Measurements from ENCODE around the gene MTUS2. TPM values are rescaled to one million over a fixed set of nuclear protein-coding genes. Genes with fewer than 3 reads are reported as not detected.

MTUS2 gene
- total and polyA plus RNA-seq, 2 donors (not counting 3 experiments of a cell fraction or from before 2014, with no cell fraction given): not detected

- H4K20me1 ChIP-seq (replicated peaks; ENCODE audit: control insufficient read depth, extremely low read depth, insufficient read depth, low read length): no peaks in the 10 kb centered on the region
- H3K4me3 ChIP-seq (replicated peaks in 1 of 3; ENCODE audit: insufficient read depth in 1 of 3, low read depth in 1 of 3, low read length in 3 of 3): no peak overlapping the region
- dilution Hi-C loops (cut with MboI; ENCODE audit: extremely low pct_ligation_motif_present, low sequenced_read_pairs): no loop called here
- no peaks in the 10 kb centered on the region for H3K9me3 ChIP-seq (replicated peaks; ENCODE audit: control insufficient read depth, insufficient read depth, low read length)
- DNase-seq (ENCODE audit: low read depth, low spot score) (no peak), FAIRE-seq (no peak)
- intact Hi-C loops (cut with micrococcal nuclease): no loop called here
- no peak overlapping the region for H3K9ac ChIP-seq (replicated peaks; ENCODE audit: extremely low read depth, insufficient read depth, low read length)
- BruUV-seq (replicated peaks): no TSS peak
- no peaks in the 10 kb centered on the region for H3K9me1 ChIP-seq (replicated peaks; ENCODE audit: control insufficient read depth, extremely low read depth, insufficient read depth, low read length)
- H3K79me2 ChIP-seq (ENCODE audit: control insufficient read depth, insufficient read depth, low read length): no peaks in the 10 kb centered on the region
- no peaks in the 10 kb centered on the region for H3K27me3 ChIP-seq (ENCODE audit: control insufficient read depth in 2 of 2, insufficient read depth in 2 of 2, low read length in 2 of 2)
- TF ChIP-seq GATA2 (IDR thresholded peaks at IDR 0.05; ENCODE audit: insufficient read depth, insufficient read length, low read depth, low read length) (no peak), POLR2AphosphoS5 (IDR thresholded peaks at IDR 0.05; ENCODE audit: insufficient read depth, low read depth, low read length) (no peak), JUN (IDR thresholded peaks at IDR 0.05; ENCODE audit: borderline replicate concordance, insufficient read depth, insufficient read length, low read depth) (no peak), POLR2A (IDR thresholded peaks at IDR 0.05; ENCODE audit: low read depth, low read length) (no peak), FOS (IDR thresholded peaks at IDR 0.05; ENCODE audit: borderline replicate concordance, insufficient read depth, low read length) (no peak)
- H3K27ac ChIP-seq (ENCODE audit: insufficient read depth, low read depth, low read length): no peak overlapping the region
- ChIA-PET CTCF (no interaction called here), POLR2A (no interaction called here)
- H2AFZ ChIP-seq (ENCODE audit: low read depth, low read length): no peak overlapping the region
- no peak overlapping the region for H3K4me2 ChIP-seq (ENCODE audit: insufficient read depth, low read length)
- H3K4me1 ChIP-seq (ENCODE audit: control insufficient read depth, extremely low read depth, insufficient read depth, low read length): no peaks in the 10 kb centered on the region
- no peaks in the 10 kb centered on the region for H3K36me3 ChIP-seq (ENCODE audit: control insufficient read depth in 2 of 2, extremely low read depth in 1 of 2, insufficient read depth in 2 of 2, low read length in 2 of 2)
These were observed 559.7 kb downstream of the MTUS2 start for GRCh38 chr13:29379865-29380264.

GRCh38 chr13:29382021-29382420 is 561.9 kb downstream of the MTUS2 start:
- H3K4me2 ChIP-seq (ENCODE audit: insufficient read depth, low read length): no peak overlapping the region
- TF ChIP-seq CTCF (IDR thresholded peaks at IDR 0.05; ENCODE audit: extremely low read depth in 1 of 2, insufficient read depth in 1 of 2, low read depth in 1 of 2, low read length in 2 of 2) (no peak), POLR2A (IDR thresholded peaks at IDR 0.05; ENCODE audit: low read depth, low read length) (no peak), EZH2 (IDR thresholded peaks at IDR 0.05; ENCODE audit: borderline replicate concordance, low read depth, low read length, severe bottlenecking) (no peak), JUN (IDR thresholded peaks at IDR 0.05; ENCODE audit: borderline replicate concordance, insufficient read depth, insufficient read length, low read depth) (no peak), POLR2AphosphoS5 (IDR thresholded peaks at IDR 0.05; ENCODE audit: insufficient read depth, low read depth, low read length) (no peak), GATA2 (IDR thresholded peaks at IDR 0.05; ENCODE audit: insufficient read depth, insufficient read length, low read depth, low read length) (no peak), MYC (IDR thresholded peaks at IDR 0.05; ENCODE audit: low read depth, low read length) (no peak), MAX (IDR thresholded peaks at IDR 0.05; ENCODE audit: insufficient read depth, insufficient read length) (no peak), FOS (IDR thresholded peaks at IDR 0.05; ENCODE audit: borderline replicate concordance, insufficient read depth, low read length) (no peak)
- H2AFZ ChIP-seq (ENCODE audit: low read depth, low read length): no peak overlapping the region
- H3K9ac ChIP-seq (replicated peaks; ENCODE audit: extremely low read depth, insufficient read depth, low read length): no peak overlapping the region
- intact Hi-C loops (cut with micrococcal nuclease) (no loop called here), dilution Hi-C loops (cut with MboI; ENCODE audit: extremely low pct_ligation_motif_present, low sequenced_read_pairs) (no loop called here)
- H3K9me1 ChIP-seq (replicated peaks; ENCODE audit: control insufficient read depth, extremely low read depth, insufficient read depth, low read length): no peaks in the 10 kb centered on the region
- no peak overlapping the region for H3K27ac ChIP-seq (ENCODE audit: insufficient read depth, low read depth, low read length)
- no peak overlapping the region for H3K4me3 ChIP-seq (replicated peaks in 1 of 3; ENCODE audit: insufficient read depth in 1 of 3, low read depth in 1 of 3, low read length in 3 of 3)
- H3K9me3 ChIP-seq (replicated peaks; ENCODE audit: control insufficient read depth, insufficient read depth, low read length): no peaks in the 10 kb centered on the region
- no peaks in the 10 kb centered on the region for H4K20me1 ChIP-seq (replicated peaks; ENCODE audit: control insufficient read depth, extremely low read depth, insufficient read depth, low read length)
- DNase-seq (ENCODE audit: low read depth, low spot score): no peak
- no peaks in the 10 kb centered on the region for H3K27me3 ChIP-seq (ENCODE audit: control insufficient read depth in 2 of 2, insufficient read depth in 2 of 2, low read length in 2 of 2)
- no peaks in the 10 kb centered on the region for H3K79me2 ChIP-seq (ENCODE audit: control insufficient read depth, insufficient read depth, low read length)
- H3K36me3 ChIP-seq (ENCODE audit: control insufficient read depth in 2 of 2, extremely low read depth in 1 of 2, insufficient read depth in 2 of 2, low read length in 2 of 2): no peaks in the 10 kb centered on the region
- CTCF ChIA-PET: no interaction called here
- BruUV-seq (replicated peaks): no TSS peak
- H3K4me1 ChIP-seq (ENCODE audit: control insufficient read depth, extremely low read depth, insufficient read depth, low read length): no peaks in the 10 kb centered on the region
- POLR2A ChIA-PET: no interaction called here
- no peak for FAIRE-seq
